Upper lobe of right lung (tissue), 1 donor: Measurements from ENCODE around the gene SMKR1. TPM values are rescaled to one million over a fixed set of nuclear protein-coding genes. Genes with fewer than 3 reads are reported as not detected.
A peak's percentile ranks its signal among the peaks of the same experiment; 100 is the strongest.
"Not testable (repeated sequence)": the region's sequence is repeated elsewhere in the genome, so short reads cannot be mapped to it uniquely, and the experiment has no call there.

Experiments
- ATAC-seq: fragments of 200-7000 bp; cut with Tn5 transposase; one replicate; pipeline ENCODE4 v1.9.1; 2020; ENCODE audit warnings: mild to moderate bottlenecking, moderate library complexity
- DNase-seq: peaks from one replicate; pipeline ENCODE4 v3.0.0-alpha.2; 2020
- H3K27ac ChIP-seq: fragments of 200-600 bp; one replicate; pipeline ENCODE4 v1.8.0; 2022
- H3K27me3 ChIP-seq: fragments of 200-600 bp; one replicate; pipeline ENCODE4 v1.8.0; 2022; ENCODE audit warnings: mild to moderate bottlenecking
- H3K36me3 ChIP-seq: fragments of 200-600 bp; one replicate; pipeline ENCODE4 v1.8.0; 2022
- H3K4me1 ChIP-seq: fragments of 200-600 bp; one replicate; pipeline ENCODE4 v1.8.0; 2022
- H3K4me3 ChIP-seq: fragments of 200-600 bp; one replicate; pipeline ENCODE4 v1.8.0; 2022; ENCODE audit warnings: mild to moderate bottlenecking
- H3K9me3 ChIP-seq: fragments of 200-600 bp; one replicate; pipeline ENCODE4 v1.8.0; 2022
- intact Hi-C: fragments of 100-400 bp; cut with DNase I; formaldehyde crosslinking; loops from one replicate; pipeline ENCODE4 v1.11.0; 2022
- total RNA-seq: library from RNA; stranded (reverse); fragmentation: NEBNext Ultra II Directional; extraction: Animal tissue kit (Norgen Biotek cat#: 25700); gene quantifications from one replicate; pipeline ENCODE4 v1.2.1, GENCODE V29; 2021
- TF ChIP-seq, protein P1 (sequence below): fragments of 200-600 bp; IDR thresholded peaks from one replicate; pipeline ENCODE4 v1.8.0; 2022; ENCODE audit warnings: antibody characterized with exemption
- donor health status: DM: no; HTN: yes; CAD: no; lungs with severe emphysema.

Gene SMKR1
- total RNA-seq, 1 donor from 2014 or later, result not detected

DNA sequence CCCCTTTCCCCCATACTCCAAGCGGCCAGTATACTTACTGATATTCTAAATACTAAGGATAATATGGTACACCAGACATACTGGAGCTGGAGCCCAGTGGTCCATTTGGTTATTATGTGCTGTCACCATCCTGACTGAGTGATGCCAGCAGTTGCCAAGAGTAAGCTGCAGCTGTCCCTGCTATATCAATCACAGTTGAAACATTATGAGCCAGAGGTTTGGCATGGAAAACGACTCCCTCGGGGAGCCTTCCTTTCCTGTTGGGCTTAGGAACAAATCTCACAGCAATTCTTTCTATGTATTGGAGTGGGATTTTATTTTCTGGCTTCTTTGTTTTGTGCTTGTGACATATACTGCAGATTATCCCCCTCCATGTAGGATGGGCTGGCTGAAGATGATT is 35.5 kb upstream of the SMKR1 start:
- intact Hi-C loops, result no loop called here
- H3K27ac ChIP-seq, result no peak overlapping the region
- no peaks in the 10 kb centered on the region for H3K4me1 ChIP-seq
- H3K4me3 ChIP-seq, result no peak overlapping the region
- TF ChIP-seq, protein P1, sequence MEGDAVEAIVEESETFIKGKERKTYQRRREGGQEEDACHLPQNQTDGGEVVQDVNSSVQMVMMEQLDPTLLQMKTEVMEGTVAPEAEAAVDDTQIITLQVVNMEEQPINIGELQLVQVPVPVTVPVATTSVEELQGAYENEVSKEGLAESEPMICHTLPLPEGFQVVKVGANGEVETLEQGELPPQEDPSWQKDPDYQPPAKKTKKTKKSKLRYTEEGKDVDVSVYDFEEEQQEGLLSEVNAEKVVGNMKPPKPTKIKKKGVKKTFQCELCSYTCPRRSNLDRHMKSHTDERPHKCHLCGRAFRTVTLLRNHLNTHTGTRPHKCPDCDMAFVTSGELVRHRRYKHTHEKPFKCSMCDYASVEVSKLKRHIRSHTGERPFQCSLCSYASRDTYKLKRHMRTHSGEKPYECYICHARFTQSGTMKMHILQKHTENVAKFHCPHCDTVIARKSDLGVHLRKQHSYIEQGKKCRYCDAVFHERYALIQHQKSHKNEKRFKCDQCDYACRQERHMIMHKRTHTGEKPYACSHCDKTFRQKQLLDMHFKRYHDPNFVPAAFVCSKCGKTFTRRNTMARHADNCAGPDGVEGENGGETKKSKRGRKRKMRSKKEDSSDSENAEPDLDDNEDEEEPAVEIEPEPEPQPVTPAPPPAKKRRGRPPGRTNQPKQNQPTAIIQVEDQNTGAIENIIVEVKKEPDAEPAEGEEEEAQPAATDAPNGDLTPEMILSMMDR, result no peak
- no peak for DNase-seq
- no peaks in the 10 kb centered on the region for H3K27me3 ChIP-seq
- ATAC-seq, result no peak
- H3K36me3 ChIP-seq, result no peaks in the 10 kb centered on the region
- H3K9me3 ChIP-seq, result no peaks in the 10 kb centered on the region

DNA sequence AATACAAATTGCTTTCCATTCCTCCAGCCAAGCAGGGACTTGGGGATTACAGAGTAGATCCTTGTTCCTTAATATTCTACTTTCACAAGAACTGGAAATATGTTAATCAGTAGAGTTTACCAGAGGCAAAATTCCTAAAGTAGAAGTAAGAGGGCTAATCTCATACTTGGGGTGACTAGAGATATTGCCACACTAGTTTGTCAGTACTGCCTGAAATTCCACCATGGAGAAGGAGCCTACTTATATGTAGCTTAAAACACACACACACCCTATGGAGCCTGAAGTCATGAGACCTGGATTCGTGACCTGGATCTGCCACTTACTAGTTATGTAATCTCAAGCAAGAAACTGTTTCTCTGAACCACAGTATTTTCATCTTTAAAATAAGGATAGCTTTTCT is 34.2 kb upstream of the SMKR1 start:
- DNase-seq, result no peak
- H3K4me1 ChIP-seq, result no peaks in the 10 kb centered on the region
- H3K27ac ChIP-seq, result peak overlapping the region; percentile 52
- TF ChIP-seq, protein P1, result no peak
- no peaks in the 10 kb centered on the region for H3K9me3 ChIP-seq
- no peak overlapping the region for H3K4me3 ChIP-seq
- H3K36me3 ChIP-seq, result no peaks in the 10 kb centered on the region
- intact Hi-C loops, result no loop called here
- ATAC-seq, result peak; percentile 74
- H3K27me3 ChIP-seq, result no peaks in the 10 kb centered on the region

DNA sequence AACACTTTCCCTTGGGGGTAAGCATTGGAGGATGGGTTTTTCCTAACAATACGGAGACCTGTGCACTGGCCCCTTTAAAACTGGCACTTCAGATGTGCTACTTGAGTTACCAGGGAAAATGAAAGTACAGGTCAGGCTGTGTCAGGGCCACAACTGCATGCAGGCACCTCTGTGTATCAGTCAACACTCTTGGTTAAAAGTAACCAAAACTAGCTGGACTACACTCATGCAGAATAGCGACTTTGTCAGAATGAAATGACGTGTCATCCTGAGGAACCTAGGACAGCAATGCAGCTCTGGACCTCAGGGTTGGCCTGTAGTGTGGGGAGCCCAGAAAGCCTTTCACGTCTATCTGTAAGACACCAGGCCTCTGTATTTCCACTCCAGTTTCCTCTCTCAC is 33.8 kb upstream of the SMKR1 start:
- Histone ChIP-seq H3K27ac (peak overlapping the region; percentile 52), H3K27me3 (no peaks in the 10 kb centered on the region), H3K9me3 (no peaks in the 10 kb centered on the region), H3K36me3 (no peaks in the 10 kb centered on the region), H3K4me1 (no peaks in the 10 kb centered on the region), H3K4me3 (no peak overlapping the region)
- TF ChIP-seq, protein P1, result no peak
- ATAC-seq, result peak; percentile 84
- intact Hi-C loops, result no loop called here
- DNase-seq, result no peak

DNA sequence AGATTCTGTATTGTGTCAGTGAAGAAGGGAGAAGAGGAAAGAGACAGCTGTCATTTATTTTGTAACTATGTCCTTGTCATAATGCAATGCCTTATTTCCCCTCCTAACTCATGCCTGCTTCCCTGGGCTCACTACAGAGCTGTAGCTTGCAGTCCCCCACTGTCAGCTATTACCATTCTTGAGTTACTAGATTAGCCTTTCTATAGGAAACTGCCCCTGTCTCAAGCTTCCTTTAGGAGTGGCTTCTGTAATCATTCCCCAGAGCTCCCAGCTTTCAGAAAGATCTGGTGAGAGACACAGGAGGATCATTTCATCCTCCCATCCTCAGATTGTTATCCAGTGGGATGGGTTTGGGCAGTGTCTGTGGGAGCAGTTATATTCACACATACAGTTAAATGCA is 32.4 kb upstream of the SMKR1 start:
- H3K36me3 ChIP-seq, result no peaks in the 10 kb centered on the region
- no peak overlapping the region for H3K27ac ChIP-seq
- DNase-seq (no peak), ATAC-seq (no peak)
- H3K4me3 ChIP-seq, result no peak overlapping the region
- no peaks in the 10 kb centered on the region for H3K9me3 ChIP-seq
- H3K27me3 ChIP-seq, result no peaks in the 10 kb centered on the region
- intact Hi-C loops, result loop anchor here (5.0 kb wide), 1 partner anchor 103 kb away; no protein-coding TSS in a partner anchor
- H3K4me1 ChIP-seq, result no peaks in the 10 kb centered on the region
- TF ChIP-seq, protein P1, result no peak

DNA sequence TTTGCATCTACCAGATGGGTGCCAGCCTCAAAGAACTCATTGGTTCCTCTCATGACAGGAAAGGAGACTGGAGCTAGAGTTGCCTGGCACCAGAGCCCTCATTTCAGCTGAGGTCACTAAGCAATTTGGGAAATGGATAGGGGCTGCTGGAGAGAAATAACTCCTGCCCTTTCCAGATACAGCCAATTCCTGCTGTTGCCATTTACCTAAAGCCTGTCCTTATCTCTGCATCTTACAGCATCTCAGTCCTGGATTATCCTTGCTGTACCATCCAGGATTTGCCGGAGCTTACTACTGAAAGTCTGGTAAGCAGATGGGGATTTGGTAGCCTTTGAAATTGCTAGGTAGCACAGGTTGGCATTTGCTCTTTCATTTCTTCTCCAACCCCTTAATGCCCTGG is 31.9 kb upstream of the SMKR1 start:
- H3K4me3 ChIP-seq, result no peak overlapping the region
- H3K36me3 ChIP-seq, result no peaks in the 10 kb centered on the region
- H3K4me1 ChIP-seq, result no peaks in the 10 kb centered on the region
- H3K27me3 ChIP-seq, result no peaks in the 10 kb centered on the region
- H3K9me3 ChIP-seq, result no peaks in the 10 kb centered on the region
- intact Hi-C loops, result loop anchor here (5.0 kb wide), 1 partner anchor 103 kb away; no protein-coding TSS in a partner anchor
- DNase-seq, result no peak
- TF ChIP-seq, protein P1, result no peak
- no peak overlapping the region for H3K27ac ChIP-seq
- ATAC-seq, result no peak

DNA sequence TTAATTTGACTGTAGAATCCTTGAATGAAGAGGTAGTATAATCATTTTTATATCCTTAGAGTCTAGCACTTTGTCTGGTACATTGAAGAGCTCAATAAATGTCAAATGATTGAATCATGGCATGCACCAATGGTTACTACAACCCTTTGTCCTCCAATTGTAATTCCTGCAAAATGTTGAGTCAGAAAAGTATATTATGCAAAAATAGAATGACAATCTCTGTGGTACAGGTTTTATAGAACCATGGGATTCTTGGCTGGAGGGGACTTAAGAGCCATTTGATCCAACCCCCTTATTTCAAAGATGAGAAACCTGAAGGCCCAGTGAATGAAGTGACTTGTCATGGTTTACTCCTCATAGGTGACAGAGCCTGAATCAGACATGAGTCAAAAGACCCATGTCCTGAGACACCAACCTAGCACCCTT is 30.9 kb upstream of the SMKR1 start:
- DNase-seq (no peak), ATAC-seq (no peak)
- intact Hi-C loops, result loop anchor here (5.0 kb wide), 1 partner anchor 104 kb away; no protein-coding TSS in a partner anchor
- Histone ChIP-seq H3K36me3 (no peaks in the 10 kb centered on the region), H3K4me1 (no peaks in the 10 kb centered on the region), H3K4me3 (no peak overlapping the region), H3K27ac (no peak overlapping the region), H3K27me3 (no peaks in the 10 kb centered on the region), H3K9me3 (no peaks in the 10 kb centered on the region)
- TF ChIP-seq, protein P1, result no peak

DNA sequence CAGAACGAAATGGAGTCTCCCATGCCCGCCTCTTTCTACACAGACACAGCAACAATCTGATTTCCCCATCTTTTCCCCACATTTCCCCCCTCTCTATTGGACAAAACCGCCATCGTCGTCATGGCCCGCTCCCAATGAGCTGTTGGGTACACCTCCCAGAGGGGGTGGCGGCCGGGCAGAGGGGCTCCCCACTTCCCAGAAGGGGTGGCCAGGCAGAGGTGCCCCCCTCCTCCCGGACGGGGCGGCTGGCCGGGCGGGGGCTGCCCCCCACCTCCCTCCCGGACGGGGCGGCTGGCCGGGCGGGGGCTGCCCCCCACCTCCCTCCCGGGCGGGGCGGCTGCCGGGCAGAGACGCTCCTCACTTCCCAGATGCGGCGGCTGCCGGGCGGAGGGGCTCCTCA is 26.4 kb upstream of the SMKR1 start:
- H3K4me1 ChIP-seq, ATAC-seq, DNase-seq, H3K9me3 ChIP-seq, H3K27me3 ChIP-seq, H3K36me3 ChIP-seq, H3K4me3 ChIP-seq, intact Hi-C loops, H3K27ac ChIP-seq: not testable (repeated sequence)

DNA sequence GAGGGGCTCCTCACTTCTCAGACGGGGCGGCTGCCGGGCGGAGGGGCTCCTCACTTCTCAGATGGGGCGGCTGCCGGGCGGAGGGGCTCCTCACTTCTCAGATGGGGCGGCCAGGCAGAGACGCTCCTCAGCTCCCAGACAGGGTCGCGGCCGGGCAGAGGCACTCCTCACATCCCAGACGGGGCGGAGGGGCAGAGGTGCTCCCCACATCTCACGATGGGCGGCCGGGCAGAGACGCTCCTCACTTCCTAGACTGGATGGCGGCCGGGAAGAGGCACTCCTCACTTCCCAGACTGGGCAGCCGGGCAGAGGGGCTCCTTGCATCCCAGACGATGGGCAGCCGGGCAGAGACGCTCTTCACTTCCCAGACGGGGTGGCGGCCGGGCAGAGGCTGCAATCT is 25.9 kb upstream of the SMKR1 start:
- DNase-seq, ATAC-seq, H3K36me3 ChIP-seq, H3K4me1 ChIP-seq, H3K4me3 ChIP-seq, intact Hi-C loops, H3K9me3 ChIP-seq, H3K27ac ChIP-seq, H3K27me3 ChIP-seq: not testable (repeated sequence)
